Colon (tissue), 2 donors: Measurements from ENCODE around the gene TGFB2.

Experiments used
- FAIRE-seq: peaks from 2 replicates; lab custom pipeline; 2012; peaks lifted over from hg19 to GRCh38; lab: Jason Lieb, UNC
- donor health status: control.
- donor health status: control.

The TGFB2 gene

DNA sequence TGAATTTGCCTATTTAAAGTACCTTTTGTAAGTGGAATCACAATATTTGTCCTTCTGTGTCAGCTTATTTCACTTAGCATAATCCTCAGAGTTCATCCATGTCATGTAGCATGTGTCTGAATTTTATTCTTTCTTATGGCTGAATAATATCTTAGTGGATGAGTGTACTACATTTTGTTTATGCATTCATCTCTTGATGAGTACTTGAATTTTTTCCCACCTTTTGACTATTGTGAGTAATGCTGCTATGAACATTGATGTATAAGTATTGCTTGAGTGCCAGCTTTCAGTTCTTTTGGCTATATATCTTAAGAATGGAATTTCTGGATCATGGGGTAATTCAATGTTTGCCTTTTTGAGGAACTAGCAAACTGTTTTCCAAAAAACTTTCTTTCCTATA, 84.2 kb downstream of the TGFB2 start:
- FAIRE-seq, result no peak

GRCh38 chr1:218430346-218430745, 85.2 kb downstream of the TGFB2 start:
- FAIRE-seq, result no peak

GRCh38 chr1:218430822-218431221, 85.7 kb downstream of the TGFB2 start:
- FAIRE-seq, result no peak

GRCh38 chr1:218431476-218431875, 86.3 kb downstream of the TGFB2 start:
- FAIRE-seq, result no peak

GRCh38 chr1:218433744-218434143, 88.6 kb downstream of the TGFB2 start:
- no peak for FAIRE-seq

DNA sequence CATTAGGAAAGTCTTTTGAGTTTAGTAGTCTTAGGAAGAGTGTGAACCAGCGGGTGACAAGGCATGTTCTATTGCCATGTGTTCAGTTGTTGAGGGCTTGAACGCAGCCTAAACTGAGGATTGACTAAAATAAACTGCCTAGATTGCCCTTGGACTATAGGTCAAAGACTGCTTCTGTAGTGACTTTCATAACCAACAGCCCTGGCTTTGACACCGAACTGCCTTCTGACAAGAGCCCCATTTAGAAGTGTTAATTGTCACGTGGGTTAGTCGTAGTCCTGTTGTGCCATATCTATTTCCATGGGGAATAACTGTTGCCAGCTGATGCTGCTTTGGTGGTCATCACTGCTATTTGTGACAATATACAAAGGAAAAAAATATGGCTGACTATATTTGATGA, 90.4 kb downstream of the TGFB2 start:
- FAIRE-seq, result no peak

DNA sequence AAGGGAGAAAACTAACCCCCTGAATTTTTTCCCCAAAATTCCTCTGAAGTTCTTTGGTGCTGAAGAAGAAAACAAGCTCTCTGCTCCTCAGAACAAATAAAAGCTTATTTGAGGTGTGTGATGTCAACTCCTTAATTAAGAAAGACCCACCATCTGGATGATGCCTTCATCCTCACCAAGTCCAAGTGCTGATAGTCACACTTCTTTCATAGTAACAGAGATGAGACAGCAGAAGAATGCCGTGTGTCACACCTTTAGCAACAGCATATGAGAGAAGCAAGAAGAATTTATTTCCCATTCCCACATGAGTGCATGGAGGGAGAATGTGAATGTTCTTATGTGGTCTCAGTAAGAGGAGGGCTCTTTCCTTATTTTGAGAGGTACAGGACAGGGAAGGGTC, 91.2 kb downstream of the TGFB2 start:
- FAIRE-seq, result no peak

- FAIRE-seq, result no peak
These were observed 91.9 kb downstream of the TGFB2 start for GRCh38 chr1:218436997-218437396.

DNA sequence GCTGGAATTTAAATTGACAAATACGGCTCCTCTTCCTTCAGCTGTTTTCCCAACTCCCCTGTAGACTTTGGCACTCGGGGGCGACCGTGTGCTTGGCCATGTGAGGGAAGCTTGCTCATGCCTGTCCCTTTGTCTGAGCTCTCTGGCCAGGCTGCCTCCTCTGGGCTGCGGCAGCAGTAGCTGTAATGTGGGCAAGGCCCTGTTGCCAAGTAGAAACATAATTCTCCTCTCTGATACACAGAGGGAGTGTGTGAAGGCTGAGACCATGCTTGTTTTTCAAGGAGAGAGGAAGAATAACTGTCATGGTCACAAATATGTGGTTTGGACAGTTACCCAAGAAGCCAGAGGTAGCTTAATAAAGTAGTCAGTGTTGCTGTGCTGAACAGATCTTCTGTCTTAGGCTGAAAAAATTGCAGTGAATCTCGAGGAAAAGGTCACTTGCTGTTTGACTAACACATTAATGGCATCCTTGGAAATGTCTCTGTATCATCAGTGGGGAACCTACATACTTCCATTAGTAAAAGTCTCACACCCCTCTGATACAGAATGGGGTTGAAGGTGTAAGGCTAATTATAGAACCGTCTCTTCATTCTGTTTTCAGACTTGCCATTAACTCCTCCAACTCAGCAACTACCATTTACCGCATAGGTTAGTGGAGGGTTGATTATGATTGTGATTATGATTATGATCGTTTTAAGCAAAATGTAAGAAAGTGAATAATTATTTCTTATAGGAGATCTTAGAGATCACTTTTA, 94.6 kb downstream of the TGFB2 start:
- no peak for FAIRE-seq

DNA sequence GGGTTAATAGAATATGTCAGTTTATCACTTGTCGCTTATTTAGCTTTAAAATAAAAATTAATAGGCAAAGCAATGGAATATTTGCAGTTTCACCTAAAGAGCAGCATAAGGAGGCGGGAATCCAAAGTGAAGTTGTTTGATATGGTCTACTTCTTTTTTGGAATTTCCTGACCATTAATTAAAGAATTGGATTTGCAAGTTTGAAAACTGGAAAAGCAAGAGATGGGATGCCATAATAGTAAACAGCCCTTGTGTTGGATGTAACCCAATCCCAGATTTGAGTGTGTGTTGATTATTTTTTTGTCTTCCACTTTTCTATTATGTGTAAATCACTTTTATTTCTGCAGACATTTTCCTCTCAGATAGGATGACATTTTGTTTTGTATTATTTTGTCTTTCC, 98.1 kb downstream of the TGFB2 start:
- no peak for FAIRE-seq

- FAIRE-seq, result no peak
These were observed 99.0 kb downstream of the TGFB2 start for GRCh38 chr1:218444173-218444572.

- FAIRE-seq, result no peak
These were observed 99.5 kb downstream of the TGFB2 start for GRCh38 chr1:218444588-218444987.

DNA sequence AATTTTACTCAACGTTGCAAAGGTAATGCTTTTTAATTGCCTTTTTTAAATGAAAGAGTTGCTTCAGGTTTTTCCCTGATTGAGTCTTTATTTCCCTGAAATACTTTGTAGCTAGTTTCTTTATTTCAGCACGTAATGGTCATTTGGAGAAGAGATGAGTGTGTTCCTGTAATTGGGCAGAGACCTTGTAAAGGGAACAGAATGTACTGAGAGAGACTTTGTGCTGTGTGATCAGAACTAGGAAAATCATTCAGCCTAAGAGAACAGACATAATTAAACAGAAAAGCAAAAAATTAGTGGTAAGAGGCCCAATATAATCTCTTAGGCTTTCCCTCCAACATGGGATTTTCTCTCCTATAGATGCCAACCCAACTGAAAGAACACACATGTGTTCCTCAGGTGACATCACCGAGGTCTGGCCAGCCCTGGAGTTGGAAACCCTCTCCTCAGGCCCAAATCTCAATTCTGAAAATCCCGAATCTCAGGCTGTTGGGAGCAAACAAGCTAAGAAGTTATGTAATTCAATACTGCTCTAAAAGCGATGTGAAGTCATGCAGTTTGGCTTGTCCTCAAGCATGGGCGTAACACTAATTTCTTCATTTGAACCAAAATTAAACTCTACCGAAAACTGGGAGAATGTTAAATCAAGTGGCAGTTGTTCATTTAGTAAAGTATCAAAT, 102.0 kb downstream of the TGFB2 start:
- no peak for FAIRE-seq

DNA sequence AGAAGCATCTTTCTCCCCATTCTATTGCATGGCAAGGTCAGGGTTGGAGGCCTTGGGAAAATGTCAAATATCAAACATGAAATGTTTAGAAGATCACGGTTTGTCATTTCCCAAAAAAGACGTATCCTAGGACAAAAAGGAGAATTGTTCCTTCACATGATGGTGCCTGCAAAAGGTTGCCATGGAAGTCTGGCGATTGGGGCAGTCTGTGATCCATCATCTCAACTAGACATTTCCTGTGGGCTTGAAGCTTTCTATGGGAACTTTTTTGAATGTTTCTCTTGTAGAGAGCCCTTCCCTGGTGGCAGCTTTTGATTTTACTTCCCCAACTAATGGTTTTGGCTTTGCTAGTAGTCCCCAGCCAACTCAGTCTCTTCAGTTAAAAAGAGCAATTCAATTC, 106.3 kb downstream of the TGFB2 start:
- no peak for FAIRE-seq

GRCh38 chr1:218454700-218455282, 109.7 kb downstream of the TGFB2 start:
- FAIRE-seq, result no peak

- FAIRE-seq, result no peak
These were observed 111.3 kb downstream of the TGFB2 start for GRCh38 chr1:218456444-218456843.

- no peak for FAIRE-seq
These were observed 114.3 kb downstream of the TGFB2 start for GRCh38 chr1:218459450-218459849.

DNA sequence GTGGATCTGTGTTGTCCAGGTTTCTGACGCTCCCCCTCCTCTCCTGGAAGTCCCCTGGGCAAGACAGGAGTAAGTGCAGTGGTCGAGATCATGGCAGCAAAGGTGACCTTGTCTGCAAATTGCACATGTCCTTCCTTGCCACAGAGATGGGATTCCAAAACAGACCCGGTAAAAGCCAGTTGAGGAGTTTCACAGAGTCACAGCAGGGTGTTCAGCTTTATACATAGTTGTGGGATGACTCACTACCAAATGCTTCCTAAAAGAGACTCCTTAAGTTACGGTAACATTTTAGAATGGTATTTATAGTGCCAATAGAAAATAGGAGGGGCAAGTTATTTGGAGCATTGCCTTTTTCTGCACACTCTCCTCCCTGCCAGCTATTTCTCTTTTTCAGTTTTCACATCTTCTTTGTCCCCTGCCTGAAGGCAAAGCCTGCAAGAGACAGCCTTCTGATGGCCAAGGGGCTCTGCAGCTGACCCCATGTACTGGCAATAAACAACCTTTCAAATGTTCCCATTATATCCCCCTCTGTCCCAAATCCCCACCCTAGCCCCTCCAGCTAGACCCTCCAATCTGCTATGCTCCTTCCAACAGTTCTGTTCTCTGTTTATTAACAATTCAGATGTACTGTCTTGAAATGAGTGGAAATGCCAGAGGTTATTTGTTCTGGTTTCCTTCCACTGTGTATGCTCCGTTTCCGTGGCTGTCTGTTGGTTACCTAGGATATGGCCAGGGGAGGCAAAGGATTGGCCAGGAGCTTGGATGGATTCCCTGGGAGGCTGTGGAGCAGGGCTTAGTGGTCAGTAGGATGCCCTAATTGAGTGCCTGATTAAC, 115.0 kb downstream of the TGFB2 start:
- no peak for FAIRE-seq

GRCh38 chr1:218461351-218461750, 116.2 kb downstream of the TGFB2 start:
- no peak for FAIRE-seq

DNA sequence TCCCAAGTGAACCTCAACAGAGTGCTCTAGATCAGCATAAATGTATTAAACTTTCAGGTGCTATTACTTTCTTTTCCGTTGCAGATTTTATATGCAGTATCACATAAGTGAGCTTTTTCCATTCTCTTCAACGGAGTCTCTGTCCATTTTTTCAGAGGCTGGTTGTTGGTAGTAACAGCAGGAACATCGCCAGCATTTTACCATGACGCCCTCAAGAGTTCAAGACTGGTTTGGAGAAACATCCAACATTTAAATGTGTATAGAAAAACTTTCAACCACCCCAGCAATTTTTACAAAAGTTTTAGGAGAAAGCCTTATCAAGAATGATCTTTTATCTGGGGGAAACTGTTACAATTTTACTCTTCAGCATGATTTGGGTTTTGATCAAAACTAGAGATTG, 117.0 kb downstream of the TGFB2 start:
- FAIRE-seq, result no peak

- FAIRE-seq, result no peak
These were observed 117.5 kb downstream of the TGFB2 start for GRCh38 chr1:218462587-218462986.
